Measurements from ENCODE around the gene GP1BA.

GRCh38 chr17:4978726-4979125 is 46.6 kb downstream of the GP1BA start:
- TF ChIP-seq POLR2A (IDR thresholded peaks at IDR 0.05; ENCODE audit: low read depth, low read length) (no peak), POLR2AphosphoS5 (IDR thresholded peaks at IDR 0.05; ENCODE audit: low read depth, low read length) (no peak)

All from GM12892 (cell line).